Endothelial cell (in vitro differentiated cells): Measurements from ENCODE around the gene SLC2A9. TPM values are rescaled to one million over a fixed set of nuclear protein-coding genes. Genes with fewer than 3 reads are reported as not detected.

Source experiments
- DNase-seq: peaks from one replicate; pipeline ENCODE4 v3.0.0; 2021; ENCODE audit warnings: low spot score
- H3K27ac Mint-ChIP-seq: one replicate; pipeline ENCODE4 v1.8.0; 2021; ENCODE audit warnings: mixed read lengths, inconsistent platforms; ENCODE audit not compliant: unreplicated experiment
- H3K27me3 Mint-ChIP-seq: one replicate; pipeline ENCODE4 v1.8.0; 2021; ENCODE audit warnings: mild to moderate bottlenecking, moderate library complexity, mixed read lengths, inconsistent platforms; ENCODE audit not compliant: unreplicated experiment
- H3K36me3 Mint-ChIP-seq: one replicate; pipeline ENCODE4 v1.8.0; 2021; ENCODE audit warnings: mild to moderate bottlenecking, low read depth, mixed read lengths, inconsistent platforms; ENCODE audit not compliant: unreplicated experiment
- H3K4me1 Mint-ChIP-seq: one replicate; pipeline ENCODE4 v1.8.0; 2021; ENCODE audit warnings: mild to moderate bottlenecking, mixed read lengths, inconsistent platforms; ENCODE audit not compliant: unreplicated experiment
- H3K4me3 Mint-ChIP-seq: one replicate; pipeline ENCODE4 v1.8.0; 2021; ENCODE audit warnings: mild to moderate bottlenecking, mixed read lengths, inconsistent platforms; ENCODE audit not compliant: unreplicated experiment
- H3K9me3 Mint-ChIP-seq: one replicate; pipeline ENCODE4 v1.8.0; 2021; ENCODE audit warnings: mixed read lengths, inconsistent platforms; ENCODE audit not compliant: unreplicated experiment
- CTCF ChIP-seq: fragments of 200-600 bp; sonication (generic); IDR thresholded peaks from one replicate; pipeline ENCODE4 v1.5.0; 2021; ENCODE audit warnings: antibody characterized with exemption; ENCODE audit not compliant: unreplicated experiment
- total RNA-seq: library from RNA; stranded (reverse); fragmentation: NEBNext Ultra II Directional; extraction: Animal tissue kit (Norgen Biotek cat#: 25700); gene quantifications from one replicate; pipeline ENCODE4 v1.2.1, GENCODE V29; 2021; ENCODE audit not compliant: unreplicated experiment

Gene SLC2A9
- total RNA-seq, 1 donor from 2014 or later, result 0.72 TPM

- no peak overlapping the region for H3K27ac Mint-ChIP-seq
- no peak for DNase-seq
- H3K4me3 Mint-ChIP-seq, result no peak overlapping the region
- no peaks in the 10 kb centered on the region for H3K9me3 Mint-ChIP-seq
- peaks cover 2% of the 10 kb centered on the region for H3K27me3 Mint-ChIP-seq
- H3K36me3 Mint-ChIP-seq, result no peaks in the 10 kb centered on the region
- H3K4me1 Mint-ChIP-seq, result no peaks in the 10 kb centered on the region
- TF ChIP-seq CTCF, result no peak
Measured at GRCh38 chr4:9976781-9977180, 44.5 kb downstream of the SLC2A9 start.

- Mint-ChIP-seq H3K9me3 (no peaks in the 10 kb centered on the region), H3K27me3 (peaks cover 2% of the 10 kb centered on the region), H3K4me3 (no peak overlapping the region), H3K27ac (no peak overlapping the region), H3K36me3 (no peaks in the 10 kb centered on the region), H3K4me1 (no peaks in the 10 kb centered on the region)
- no peak for DNase-seq
- no peak for TF ChIP-seq CTCF
Measured at GRCh38 chr4:9976293-9976692, 45.0 kb downstream of the SLC2A9 start.

- Mint-ChIP-seq H3K4me1 (no peaks in the 10 kb centered on the region), H3K4me3 (no peak overlapping the region), H3K9me3 (no peaks in the 10 kb centered on the region), H3K27me3 (no peaks in the 10 kb centered on the region), H3K27ac (no peak overlapping the region), H3K36me3 (no peaks in the 10 kb centered on the region)
- TF ChIP-seq CTCF, result no peak
- no peak for DNase-seq
Measured at GRCh38 chr4:9971711-9972110, 49.6 kb downstream of the SLC2A9 start.

- no peaks in the 10 kb centered on the region for H3K27me3 Mint-ChIP-seq
- H3K27ac Mint-ChIP-seq, result no peak overlapping the region
- TF ChIP-seq CTCF, result no peak
- no peaks in the 10 kb centered on the region for H3K9me3 Mint-ChIP-seq
- H3K36me3 Mint-ChIP-seq, result no peaks in the 10 kb centered on the region
- H3K4me1 Mint-ChIP-seq, result no peaks in the 10 kb centered on the region
- no peak overlapping the region for H3K4me3 Mint-ChIP-seq
- DNase-seq, result no peak
Measured at GRCh38 chr4:9970399-9971011, 50.8 kb downstream of the SLC2A9 start.

GRCh38 chr4:9969526-9970398 is 51.5 kb downstream of the SLC2A9 start:
- DNase-seq, result no peak
- no peak overlapping the region for H3K27ac Mint-ChIP-seq
- H3K4me1 Mint-ChIP-seq, result no peaks in the 10 kb centered on the region
- TF ChIP-seq CTCF, result no peak
- H3K27me3 Mint-ChIP-seq, result no peaks in the 10 kb centered on the region
- H3K9me3 Mint-ChIP-seq, result no peaks in the 10 kb centered on the region
- H3K36me3 Mint-ChIP-seq, result no peaks in the 10 kb centered on the region
- no peak overlapping the region for H3K4me3 Mint-ChIP-seq
